Natural killer cell (primary cell): ENCODE data around the gene GABRB3. TPM values are rescaled to one million over a fixed set of nuclear protein-coding genes. Genes with fewer than 3 reads are reported as not detected.

Experiments
- ATAC-seq, 3 donors: fragments of 150-1000 bp in 2 of 3; fragments of 200-7000 bp in 1 of 3; cut with Tn5 transposase; 1 replicate in 1 of 3; 2 replicates in 2 of 3; pipeline ENCODE4 v1.10.0; 2021; ENCODE audit warnings: mild to moderate bottlenecking in 2 of 3, moderate library complexity in 2 of 3
- DNase-seq, 2 donors: peaks; one replicate each; pipeline versions ENCODE4 v3.0.0 to v3.0.0-alpha.2; 2013 to 2021; ENCODE audit warnings: mixed read lengths in 1 of 2
- H3K27ac ChIP-seq: one replicate; pipeline ENCODE4 v1.5.1; 2013; ENCODE audit warnings: mild to moderate bottlenecking, low read length
- H3K27me3 ChIP-seq: one replicate; pipeline ENCODE4 v1.6.1; 2013; ENCODE audit warnings: low read length; ENCODE audit not compliant: control insufficient read depth, insufficient read depth
- H3K36me3 ChIP-seq: one replicate; pipeline ENCODE4 v1.6.1; 2013; ENCODE audit warnings: low read length; ENCODE audit not compliant: control insufficient read depth, insufficient read depth
- H3K4me1 ChIP-seq: one replicate; pipeline ENCODE4 v1.6.1; 2013; ENCODE audit warnings: low read length; ENCODE audit not compliant: control insufficient read depth, insufficient read depth
- H3K4me3 ChIP-seq: one replicate; pipeline ENCODE4 v1.5.1; 2013; ENCODE audit warnings: low read length
- H3K9me3 ChIP-seq: one replicate; pipeline ENCODE4 v1.6.1; 2013; ENCODE audit warnings: low read length; ENCODE audit not compliant: control insufficient read depth, insufficient read depth
- H3K27ac Mint-ChIP-seq, 2 donors: one replicate each; pipeline ENCODE4 v1.8.0; 2022; ENCODE audit warnings: mild to moderate bottlenecking in 2 of 2, mixed read lengths in 2 of 2, moderate library complexity in 1 of 2
- H3K27me3 Mint-ChIP-seq, 2 donors: one replicate each; pipeline ENCODE4 v1.8.0; 2022; ENCODE audit warnings: low read depth in 2 of 2, mixed read lengths in 2 of 2
- H3K36me3 Mint-ChIP-seq: one replicate; pipeline ENCODE4 v1.8.0; 2022; ENCODE audit warnings: mixed read lengths
- H3K4me1 Mint-ChIP-seq, 2 donors: one replicate each; pipeline ENCODE4 v1.8.0; 2022; ENCODE audit warnings: mixed read lengths in 2 of 2
- H3K4me3 Mint-ChIP-seq: one replicate; pipeline ENCODE4 v1.8.0; 2022; ENCODE audit warnings: mild to moderate bottlenecking, moderate library complexity, mixed read lengths
- H3K9me3 Mint-ChIP-seq, 2 donors: one replicate each; pipeline ENCODE4 v1.8.0; 2022; ENCODE audit warnings: mixed read lengths in 2 of 2
- CTCF ChIP-seq: fragments of 200-600 bp; IDR thresholded peaks from one replicate; pipeline ENCODE4 v1.8.0; 2022; ENCODE audit warnings: antibody characterized with exemption
- WGBS: methylation state at CpG from one replicate; pipeline ENCODE4 v1.1.7; 2013; ENCODE audit warnings: missing lambda C conversion rate; ENCODE audit not compliant: insufficient coverage; 5-methylcytosine and 5-hydroxymethylcytosine counted together
- intact Hi-C: fragments of 100-400 bp; cut with micrococcal nuclease; formaldehyde crosslinking; loops from one replicate; pipeline ENCODE4 v1.14.2; 2022
- total RNA-seq, 4 donors: library from RNA; stranded (reverse); fragments of 120-200 nt in 1 of 4; gene quantifications; one replicate each; pipeline versions ENCODE4 v1.2.3 to v1.2.4, GENCODE V29; 2013 to 2022

Gene GABRB3
- total RNA-seq, 3 donors from 2014 or later (not counting 1 experiment from before 2014, with no cell fraction given): not detected

GRCh38 chr15:26582840-26583239 is 190.0 kb downstream of the GABRB3 start:
- H3K27me3 Mint-ChIP-seq: no peaks in the 10 kb centered on the region
- intact Hi-C loops: no loop called here
- TF ChIP-seq CTCF: no peak
- no peaks in the 10 kb centered on the region for H3K36me3 ChIP-seq
- H3K4me3 ChIP-seq: no peak overlapping the region
- WGBS: 87% methylated on average over 6 of the region's 6 CpGs
- peaks cover 12% of the 10 kb centered on the region for H3K9me3 ChIP-seq
- no peaks in the 10 kb centered on the region for H3K4me1 ChIP-seq
- DNase-seq: no peak
- H3K9me3 Mint-ChIP-seq: peaks cover 9 to 20% of the 10 kb centered on the region in 2 donors
- H3K27ac Mint-ChIP-seq: no peak overlapping the region
- no peak for ATAC-seq
- H3K4me3 Mint-ChIP-seq: no peak overlapping the region
- H3K36me3 Mint-ChIP-seq: no peaks in the 10 kb centered on the region
- no peaks in the 10 kb centered on the region for H3K27me3 ChIP-seq
- H3K4me1 Mint-ChIP-seq: no peaks in the 10 kb centered on the region
- no peak overlapping the region for H3K27ac ChIP-seq

GRCh38 chr15:26580943-26581342 is 191.9 kb downstream of the GABRB3 start:
- no peak for TF ChIP-seq CTCF
- Mint-ChIP-seq H3K27me3 (no peaks in the 10 kb centered on the region), H3K4me3 (no peak overlapping the region), H3K4me1 (no peaks in the 10 kb centered on the region), H3K36me3 (peaks cover 10% of the 10 kb centered on the region), H3K27ac (no peak overlapping the region), H3K9me3 (peaks cover 11 to 18% of the 10 kb centered on the region in 2 donors)
- no peaks in the 10 kb centered on the region for H3K4me1 ChIP-seq
- WGBS: 55% methylated on average over 2 of the region's 4 CpGs
- H3K27ac ChIP-seq: no peak overlapping the region
- H3K27me3 ChIP-seq: no peaks in the 10 kb centered on the region
- no peaks in the 10 kb centered on the region for H3K36me3 ChIP-seq
- ATAC-seq: no peak
- H3K4me3 ChIP-seq: no peak overlapping the region
- DNase-seq: no peak
- intact Hi-C loops: no loop called here
- peaks cover 12% of the 10 kb centered on the region for H3K9me3 ChIP-seq

- no peak for DNase-seq
- intact Hi-C loops: no loop called here
- H3K36me3 Mint-ChIP-seq: peaks cover 10% of the 10 kb centered on the region
- Histone ChIP-seq H3K9me3 (peaks cover 2% of the 10 kb centered on the region), H3K36me3 (no peaks in the 10 kb centered on the region), H3K4me3 (no peak overlapping the region), H3K4me1 (no peaks in the 10 kb centered on the region), H3K27ac (no peak overlapping the region), H3K27me3 (no peaks in the 10 kb centered on the region)
- no peak for ATAC-seq
- H3K27ac Mint-ChIP-seq: no peak overlapping the region
- 81% methylated on average over 4 of the region's 5 CpGs for WGBS
- no peak for TF ChIP-seq CTCF
- no peaks in the 10 kb centered on the region for H3K4me1 Mint-ChIP-seq
- H3K4me3 Mint-ChIP-seq: no peak overlapping the region
- no peaks in the 10 kb centered on the region for H3K27me3 Mint-ChIP-seq
- H3K9me3 Mint-ChIP-seq: peaks cover 9 to 22% of the 10 kb centered on the region in 2 donors
These were observed 200.1 kb downstream of the GABRB3 start for GRCh38 chr15:26572602-26573350.

- Mint-ChIP-seq H3K4me3 (no peak overlapping the region), H3K4me1 (no peaks in the 10 kb centered on the region), H3K9me3 (peaks cover 6 to 15% of the 10 kb centered on the region in 2 donors), H3K27me3 (no peaks in the 10 kb centered on the region), H3K36me3 (peaks cover 3% of the 10 kb centered on the region), H3K27ac (no peak overlapping the region)
- 100% methylated on average over 2 of the region's 5 CpGs for WGBS
- Histone ChIP-seq H3K36me3 (no peaks in the 10 kb centered on the region), H3K4me3 (no peak overlapping the region), H3K9me3 (peaks cover 2% of the 10 kb centered on the region), H3K27ac (no peak overlapping the region), H3K27me3 (no peaks in the 10 kb centered on the region), H3K4me1 (no peaks in the 10 kb centered on the region)
- intact Hi-C loops: no loop called here
- ATAC-seq: no peak
- DNase-seq: no peak
- TF ChIP-seq CTCF: no peak
These were observed 201.5 kb downstream of the GABRB3 start for GRCh38 chr15:26571346-26571745.
